HEK293 (cell line): ENCODE measurements around the gene CCSER2.

Source experiments
- AEBP2 ChIP-seq: fragments of 450-650 bp; formaldehyde crosslinking; IDR thresholded peaks from 2 replicates; pipeline ENCODE4 v1.5.1; 2016; ENCODE audit warnings: missing biosample characterization, missing genetic modification characterization, borderline replicate concordance
- CTCF ChIP-seq: fragments of 450-650 bp; formaldehyde crosslinking; IDR thresholded peaks from 2 replicates; pipeline ENCODE4 v1.5.1; 2016; ENCODE audit warnings: missing biosample characterization, missing genetic modification characterization
- HOXA7 ChIP-seq: sonication (generic); formaldehyde crosslinking; IDR thresholded peaks from 2 replicates; pipeline ENCODE4 v1.8.1; 2022; ENCODE audit warnings: missing genetic modification reagents, borderline replicate concordance
- KLF16 ChIP-seq: fragments of 450-650 bp; formaldehyde crosslinking; IDR thresholded peaks from 2 replicates; pipeline ENCODE4 v1.5.1; 2017; ENCODE audit warnings: missing biosample characterization, missing genetic modification characterization
- SP3 ChIP-seq: fragments of 450-650 bp; formaldehyde crosslinking; IDR thresholded peaks from 2 replicates; pipeline ENCODE4 v1.5.1; 2016; ENCODE audit warnings: missing biosample characterization, missing genetic modification characterization
- ZNF274 ChIP-seq, 2 experiments: fragments of 200-500 bp in 1 of 2; fragments of 450-650 bp in 1 of 2; sonication (Bioruptor generic) in 1 of 2; formaldehyde crosslinking in 1 of 2; IDR thresholded peaks; 2 replicates each; pipeline versions ENCODE4 v1.5.1 to v1.6.1; 2014 to 2016; ENCODE audit warnings: borderline replicate concordance in 1 of 2, inconsistent platforms in 1 of 2, low read length in 1 of 2, missing biosample characterization in 1 of 2, missing genetic modification characterization in 1 of 2
- ZNF596 ChIP-seq: fragments of 450-650 bp; IDR thresholded peaks from 2 replicates; pipeline ENCODE4 v1.5.0; 2018; ENCODE audit warnings: missing biosample characterization, mild to moderate bottlenecking, missing genetic modification characterization, moderate library complexity
- ZNF664 ChIP-seq: fragments of 450-650 bp; formaldehyde crosslinking; IDR thresholded peaks from 2 replicates; pipeline ENCODE4 v1.5.1; 2016; ENCODE audit warnings: missing biosample characterization, missing genetic modification characterization
- ZNF701 ChIP-seq: fragments of 450-650 bp; formaldehyde crosslinking; IDR thresholded peaks from 2 replicates; pipeline ENCODE4 v1.5.1; 2016; ENCODE audit warnings: missing biosample characterization, missing genetic modification characterization
- ZNF768 ChIP-seq: fragments of 450-650 bp; formaldehyde crosslinking; IDR thresholded peaks from 2 replicates; pipeline ENCODE4 v1.5.1; 2018; ENCODE audit warnings: missing biosample characterization, mild to moderate bottlenecking, missing genetic modification characterization
- TF ChIP-seq, protein P1 (sequence below): fragments of 450-650 bp; formaldehyde crosslinking; IDR thresholded peaks from 2 replicates; pipeline ENCODE4 v1.5.1; 2016; ENCODE audit warnings: missing biosample characterization, missing genetic modification characterization

DNA sequence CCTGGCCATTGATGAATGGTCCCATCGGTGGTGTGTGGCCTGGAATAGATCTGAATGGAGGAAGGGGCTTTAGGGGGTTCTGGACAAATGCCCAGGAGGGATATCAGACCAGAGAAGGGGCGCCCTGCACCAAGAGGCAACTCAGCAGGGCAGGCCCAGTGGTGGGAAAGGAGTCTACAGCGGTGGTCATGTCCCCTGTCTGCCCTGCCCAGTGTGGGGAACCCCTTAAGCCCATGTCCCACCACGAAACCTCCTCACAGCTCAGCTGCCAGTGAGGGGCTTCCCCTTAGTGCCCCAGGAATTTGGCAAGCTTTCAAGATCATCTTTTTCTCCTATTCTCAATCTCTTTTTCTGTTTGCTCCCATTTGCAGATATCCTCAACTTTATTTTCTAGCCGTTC lies 14.1 kb upstream of the CCSER2 start:
- TF ChIP-seq, protein P1, sequence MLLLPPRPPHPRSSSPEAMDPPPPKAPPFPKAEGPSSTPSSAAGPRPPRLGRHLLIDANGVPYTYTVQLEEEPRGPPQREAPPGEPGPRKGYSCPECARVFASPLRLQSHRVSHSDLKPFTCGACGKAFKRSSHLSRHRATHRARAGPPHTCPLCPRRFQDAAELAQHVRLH (tag by site-specific recombination) = no peak
- TF ChIP-seq CTCF (tag by site-specific recombination) (no peak), HOXA7 (no peak), ZNF664 (tag by site-specific recombination) (no peak), ZNF274 (IDR thresholded peaks at IDR 0.05; ENCODE audit: low read length) (no peak), ZNF274 (tag by site-specific recombination; IDR thresholded peaks at IDR 0.05; ENCODE audit: borderline replicate concordance) (no peak), ZNF596 (no peak), ZNF768 (tag by site-specific recombination) (no peak), SP3 (tag by site-specific recombination) (no peak), KLF16 (no peak), ZNF701 (tag by site-specific recombination) (no peak), AEBP2 (no peak)
